HG03457 (cell line): ENCODE measurements around the gene BHLHE23.

Experiments
- ATAC-seq: cut with Tn5 transposase; IDR thresholded peaks from one replicate; pipeline ENCODE4 v1.9.1; 2021; ENCODE audit warnings: moderate number of reproducible peaks; ENCODE audit not compliant: unreplicated experiment

BHLHE23 gene

DNA sequence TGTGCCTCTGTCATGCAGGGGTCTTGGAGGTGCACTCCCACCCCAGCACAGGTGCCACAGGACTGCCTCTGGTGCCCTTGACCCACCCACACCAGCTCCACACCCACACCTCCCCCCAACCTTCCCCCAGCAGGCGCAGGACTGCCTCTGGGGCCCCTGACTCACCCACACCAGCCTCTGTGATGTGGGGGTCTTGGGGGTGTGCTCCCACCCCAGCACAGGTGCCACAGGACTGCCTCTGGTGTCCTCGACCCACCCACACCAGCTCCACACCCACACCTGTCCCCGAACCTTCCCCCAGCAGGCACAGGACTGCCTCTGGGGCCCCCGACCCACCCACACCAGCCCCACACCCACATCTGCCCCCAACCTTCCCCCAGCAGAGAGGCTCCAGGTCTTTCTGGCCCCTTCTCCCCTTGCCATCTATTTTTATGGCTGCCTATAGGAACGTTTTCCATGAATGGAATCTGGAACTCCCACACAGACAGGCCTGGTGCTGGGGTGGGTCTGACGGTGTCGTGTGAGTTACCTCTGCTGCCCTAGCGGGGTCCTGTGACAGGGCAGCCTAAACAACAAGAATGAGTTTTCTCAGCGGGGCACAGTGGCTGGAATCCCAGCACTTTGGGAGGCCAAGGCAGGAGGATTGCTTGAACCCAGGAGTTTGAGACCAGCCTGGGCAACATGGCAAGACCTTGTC, 30.8 kb downstream of the BHLHE23 start:
- ATAC-seq, result no peak

DNA sequence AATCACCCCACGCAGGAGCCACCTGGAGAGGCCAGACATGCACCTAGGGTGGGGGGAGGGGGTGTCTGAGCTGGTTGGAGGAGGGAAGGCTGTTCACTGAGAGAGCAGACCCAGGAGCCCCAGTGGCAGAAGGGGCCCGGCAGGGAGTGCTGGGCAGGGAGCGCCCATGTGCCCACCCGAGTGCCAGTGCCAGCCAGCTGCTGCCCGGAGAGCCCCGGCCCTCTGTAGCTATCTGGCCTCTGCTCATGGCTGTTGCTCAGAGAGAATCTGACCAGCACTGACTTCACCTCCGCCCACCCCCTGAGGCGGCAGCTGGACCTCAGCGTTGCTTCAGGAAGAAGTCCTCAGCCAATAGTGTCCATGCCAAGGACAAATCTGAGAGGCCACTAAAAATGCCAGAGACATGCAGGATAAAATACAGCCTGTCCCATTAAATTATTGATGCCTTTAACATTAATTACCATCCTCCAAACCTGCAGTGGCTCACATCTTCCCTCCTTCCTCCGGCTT, 31.5 kb downstream of the BHLHE23 start:
- no peak for ATAC-seq

DNA sequence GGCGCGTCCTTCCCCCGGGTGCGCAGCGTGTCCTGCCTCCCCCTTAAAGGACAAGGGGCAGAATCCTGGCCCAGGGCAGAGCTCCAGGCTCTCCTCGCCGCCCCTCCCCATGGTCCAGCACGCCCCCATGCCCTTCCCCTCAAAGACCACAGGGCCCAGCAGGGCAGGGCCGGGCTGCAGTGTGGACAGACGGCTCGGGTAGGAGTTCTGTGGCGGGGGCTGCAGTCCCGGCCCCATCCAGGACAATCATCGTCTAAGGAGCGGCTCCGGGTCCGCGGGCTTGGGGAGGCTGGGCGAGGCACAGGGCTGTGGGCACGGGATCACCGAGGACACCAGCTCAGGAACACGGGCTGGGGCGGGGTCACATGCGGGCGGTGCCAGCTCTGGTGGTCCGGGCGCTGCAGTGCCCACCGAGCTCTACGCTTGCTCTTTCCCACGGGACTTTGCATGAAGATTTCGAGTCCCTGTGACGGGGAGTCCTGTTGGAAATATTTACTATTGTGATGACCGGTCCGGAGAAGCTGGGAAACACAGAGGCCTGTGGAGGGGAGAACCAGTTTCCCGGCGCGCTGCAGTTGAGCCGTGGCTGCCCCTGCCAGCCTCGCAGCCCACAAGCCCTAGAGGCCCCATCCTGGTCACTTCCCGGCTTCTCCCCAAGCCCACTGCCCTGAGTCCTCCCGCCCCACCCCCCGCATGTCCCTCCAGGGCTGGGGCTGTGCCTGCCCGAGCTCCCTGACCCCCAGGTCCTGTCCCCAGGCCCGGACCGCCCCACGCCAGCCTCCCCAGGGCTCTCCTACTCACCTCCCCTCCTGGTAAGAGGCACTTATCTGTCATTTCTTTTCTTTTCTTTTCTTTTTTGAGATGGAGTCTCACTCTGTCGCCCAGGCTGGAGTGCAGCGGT, 33.7 kb downstream of the BHLHE23 start:
- ATAC-seq, result no peak

DNA sequence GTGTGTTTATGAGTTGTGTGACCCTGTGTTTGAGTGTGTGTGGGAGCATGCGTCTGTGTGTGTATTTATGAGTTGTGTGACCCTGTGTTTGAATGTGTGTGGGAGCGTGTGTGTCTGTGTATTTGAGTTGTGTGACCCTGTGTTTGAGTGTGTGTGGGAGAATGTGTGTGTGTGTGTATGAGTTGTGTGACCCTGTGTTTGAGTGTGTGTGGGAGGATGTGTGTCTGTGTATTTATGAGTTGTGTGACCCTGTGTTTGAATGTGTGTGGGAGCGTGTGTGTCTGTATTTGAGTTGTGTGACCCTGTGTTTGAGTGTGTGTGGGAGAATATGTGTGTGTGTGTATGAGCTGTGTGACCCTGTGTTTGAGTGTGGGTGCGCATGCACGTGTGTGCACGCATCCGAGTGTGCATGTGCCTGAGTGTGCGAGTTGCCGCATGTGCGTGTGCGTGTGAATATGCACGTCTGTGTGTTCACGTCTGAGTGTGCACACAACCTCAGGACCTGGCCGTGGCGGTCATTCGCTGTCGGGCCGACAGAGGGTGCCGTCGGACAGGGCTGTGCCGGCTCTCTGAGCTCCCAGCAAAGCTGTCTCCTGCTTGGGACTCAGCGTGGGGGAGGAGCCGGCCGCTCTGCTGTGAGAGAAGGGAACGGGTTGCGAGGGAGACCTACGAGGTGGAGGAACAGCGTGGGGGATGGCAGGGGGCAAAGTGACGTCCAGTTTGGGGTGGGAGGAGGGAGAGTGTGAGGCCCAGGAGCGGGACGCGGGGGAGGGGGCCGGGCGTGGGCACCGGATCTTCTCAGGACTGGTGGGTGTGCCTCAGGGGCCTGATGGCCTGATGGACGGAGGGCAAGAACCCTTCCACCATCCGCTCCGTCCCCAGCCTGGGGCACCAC, 34.6 kb downstream of the BHLHE23 start:
- peak; percentile 49 for ATAC-seq

DNA sequence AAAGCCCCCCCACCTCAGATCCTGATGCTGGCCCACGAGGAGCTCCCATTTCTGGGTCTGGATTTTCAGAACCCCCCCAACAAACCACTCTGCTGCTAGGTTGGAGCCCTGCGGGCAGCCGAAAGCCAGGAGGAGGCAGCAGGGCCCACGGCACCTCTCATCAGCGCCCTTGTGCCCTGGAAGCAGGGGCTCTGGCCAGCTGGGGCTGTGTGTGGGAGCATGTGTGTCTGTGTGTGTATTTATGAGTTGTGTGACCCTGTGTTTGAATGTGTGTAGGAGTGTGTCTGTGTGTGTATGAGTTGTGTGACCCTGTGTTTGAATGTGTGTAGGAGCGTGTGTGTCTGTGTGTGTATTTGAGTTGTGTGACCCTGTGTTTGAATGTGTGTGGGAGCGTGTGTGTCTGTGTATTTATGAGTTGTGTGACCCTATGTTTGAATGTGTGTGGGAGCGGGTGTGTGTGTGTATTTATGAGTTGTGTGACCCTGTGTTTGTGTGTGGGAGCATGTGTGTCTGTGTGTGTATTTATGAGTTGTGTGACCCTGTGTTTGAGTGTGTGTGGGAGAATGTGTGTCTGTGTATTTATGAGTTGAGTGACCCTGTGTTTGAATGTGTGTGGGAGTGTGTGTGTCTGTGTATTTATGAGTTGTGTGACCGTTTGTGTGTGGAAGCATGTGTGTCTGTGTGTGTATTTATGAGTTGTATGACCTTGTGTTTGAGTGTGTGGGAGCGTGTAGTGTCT, 35.4 kb downstream of the BHLHE23 start:
- ATAC-seq, result no peak

DNA sequence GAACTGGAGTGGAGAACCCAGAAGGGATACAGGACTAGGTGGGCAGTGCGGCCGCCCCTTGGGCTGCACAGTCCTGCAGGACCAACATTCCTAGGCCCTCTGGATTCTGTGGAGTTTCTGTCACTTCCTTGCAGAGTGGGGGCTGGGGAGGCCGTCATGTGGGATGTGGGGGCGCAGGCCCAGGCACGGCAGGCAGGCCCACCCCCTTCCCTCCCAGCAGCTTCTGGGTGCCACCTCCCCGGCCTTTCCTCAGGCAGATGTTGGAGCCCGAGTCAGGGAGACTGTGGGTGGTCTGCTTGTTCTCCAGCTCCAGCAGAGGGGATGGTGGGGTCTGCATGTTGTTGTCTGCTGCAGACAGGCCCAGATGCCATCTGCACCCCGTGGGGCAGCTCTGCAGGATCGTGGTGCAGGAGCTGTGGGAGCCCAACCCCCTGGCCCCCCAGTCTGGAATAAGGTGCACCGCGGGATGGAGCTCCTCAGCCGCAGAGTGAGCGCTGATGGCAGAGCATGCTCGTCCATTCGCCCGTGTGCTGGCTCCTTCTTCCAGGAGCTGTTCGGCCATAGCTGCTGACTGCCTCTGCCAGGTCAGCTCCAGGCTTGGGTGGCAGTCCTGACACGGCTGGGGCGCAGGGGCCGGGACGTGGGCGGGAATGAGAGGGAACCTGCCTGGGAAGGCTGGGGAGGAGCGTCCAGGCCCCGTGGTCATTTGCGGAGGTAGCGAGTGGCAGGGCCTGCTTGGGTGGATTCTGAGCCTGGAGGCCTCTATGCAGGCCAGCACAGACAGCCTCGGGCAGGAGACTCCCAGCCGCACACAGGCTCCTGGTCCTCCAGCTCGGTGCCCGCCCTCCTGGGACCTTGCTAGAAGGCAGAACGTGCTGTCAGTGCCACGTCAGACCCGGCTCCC, 36.2 kb downstream of the BHLHE23 start:
- no peak for ATAC-seq

DNA sequence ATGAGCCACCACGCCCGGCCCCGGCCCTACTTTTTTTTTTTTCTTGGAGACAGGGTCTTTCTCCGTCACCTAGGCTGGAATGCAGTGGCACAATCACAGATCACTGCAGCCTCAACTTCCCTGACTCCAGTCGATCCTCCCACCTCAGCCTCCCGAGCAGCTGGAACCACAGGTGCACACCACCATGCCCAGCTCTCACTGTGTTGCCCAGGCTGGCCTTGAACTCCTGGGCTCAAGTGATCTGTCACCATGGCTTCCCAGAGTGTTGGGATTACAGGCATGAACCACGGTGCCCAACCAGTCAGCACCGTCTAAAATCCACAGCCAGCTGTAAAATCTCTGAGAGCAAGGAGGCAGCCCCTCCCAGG, 36.8 kb downstream of the BHLHE23 start:
- no peak for ATAC-seq

DNA sequence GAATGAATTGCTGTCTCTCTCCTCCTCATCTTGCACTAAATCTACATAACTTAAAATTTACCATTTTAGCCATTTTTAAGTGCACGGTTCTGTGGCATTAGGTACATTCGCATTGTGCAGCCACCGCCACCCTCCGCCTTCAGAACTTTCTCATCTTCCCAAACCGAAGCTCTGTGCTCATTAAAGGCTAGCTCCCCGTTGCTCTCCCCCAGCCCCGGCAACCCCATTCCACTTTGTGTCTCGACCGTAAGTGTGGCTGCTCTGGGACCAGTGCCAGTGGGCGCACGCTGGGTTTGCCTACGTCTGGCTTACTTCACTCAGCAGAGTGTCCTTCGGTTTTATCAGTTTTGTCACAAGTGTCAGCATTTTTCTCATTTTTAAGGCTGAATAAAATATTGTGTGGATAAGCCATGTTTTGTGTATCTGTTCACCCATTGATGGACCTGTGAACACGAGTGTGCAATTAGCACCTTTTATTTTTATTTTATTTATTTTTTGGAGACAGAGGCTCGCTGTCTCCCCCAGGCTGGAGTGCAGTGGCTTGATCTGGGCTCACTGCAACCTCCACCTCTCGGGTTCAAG, 37.5 kb downstream of the BHLHE23 start:
- ATAC-seq, result no peak

DNA sequence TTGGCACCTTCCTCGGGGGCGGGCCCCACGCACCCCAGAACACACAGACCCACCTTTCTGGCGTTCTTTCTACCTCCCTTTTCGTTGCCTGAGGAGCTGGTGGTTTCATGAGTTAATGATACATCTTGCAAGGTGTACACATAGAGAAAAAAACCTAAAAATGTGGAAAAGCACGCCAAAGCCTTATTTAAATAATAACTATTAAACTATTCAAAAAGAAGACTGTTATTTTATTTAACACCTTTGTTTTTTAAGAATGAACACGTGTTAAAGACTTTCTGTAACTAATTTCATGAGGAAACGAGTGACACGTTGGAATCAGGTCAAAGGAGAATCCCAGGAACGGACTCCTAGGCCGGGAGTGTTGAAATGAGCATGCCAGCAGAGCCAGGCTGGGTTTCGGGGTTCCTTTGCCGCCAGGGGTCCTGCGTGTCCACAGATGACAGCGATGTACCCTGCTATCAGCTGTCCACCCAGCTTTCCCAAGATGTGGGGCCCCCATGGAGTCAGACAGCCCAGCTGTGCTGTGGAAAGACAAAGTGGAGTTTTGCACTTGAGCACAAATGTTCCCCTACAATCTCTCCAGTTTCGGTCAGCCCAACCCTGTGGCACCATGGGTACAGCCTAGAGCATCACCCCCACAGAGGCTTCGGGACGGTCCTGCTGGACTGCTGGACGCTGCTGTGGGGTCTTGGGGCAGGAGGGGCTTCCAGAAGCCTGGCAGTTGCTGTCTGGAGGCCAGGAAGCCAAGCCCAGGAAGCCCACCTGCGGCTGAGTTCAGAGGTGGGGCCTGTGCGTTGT, 38.2 kb downstream of the BHLHE23 start:
- ATAC-seq, result no peak

DNA sequence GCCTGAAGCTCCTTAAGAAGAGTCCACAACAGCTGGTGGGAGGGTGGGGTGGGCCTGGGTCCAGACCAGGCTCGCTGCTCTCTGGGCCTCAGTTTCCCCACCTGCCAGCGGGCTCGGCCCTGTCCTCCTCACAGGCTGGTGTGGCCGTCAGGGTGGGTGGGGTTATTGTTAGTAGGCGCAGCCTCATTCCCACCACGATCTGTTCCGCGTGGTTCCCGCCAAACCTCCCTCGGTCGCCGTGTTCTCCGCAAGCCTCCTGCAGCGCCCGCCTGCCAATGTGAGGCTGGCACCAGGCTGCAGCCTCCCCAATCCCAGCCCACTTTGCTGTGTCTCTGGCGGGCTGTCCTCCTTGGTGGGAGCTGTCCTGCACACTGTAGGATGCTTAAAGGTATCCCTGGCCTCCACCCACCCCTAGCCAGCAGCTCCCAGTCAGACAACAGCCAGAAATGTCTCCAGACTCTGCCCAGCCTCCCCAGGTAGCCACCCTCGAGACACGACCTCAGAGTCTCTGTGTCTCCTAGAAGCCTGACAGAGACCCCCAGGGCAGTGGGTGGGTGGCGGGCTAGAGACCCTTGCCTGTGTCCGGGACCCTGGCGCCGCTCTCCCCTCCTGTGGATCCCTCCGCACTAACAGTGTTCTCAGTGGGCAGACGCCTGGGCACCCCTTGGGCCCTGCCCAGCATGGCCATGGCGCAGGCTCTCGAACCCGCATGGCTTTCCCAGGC, 39.0 kb downstream of the BHLHE23 start:
- no peak for ATAC-seq

DNA sequence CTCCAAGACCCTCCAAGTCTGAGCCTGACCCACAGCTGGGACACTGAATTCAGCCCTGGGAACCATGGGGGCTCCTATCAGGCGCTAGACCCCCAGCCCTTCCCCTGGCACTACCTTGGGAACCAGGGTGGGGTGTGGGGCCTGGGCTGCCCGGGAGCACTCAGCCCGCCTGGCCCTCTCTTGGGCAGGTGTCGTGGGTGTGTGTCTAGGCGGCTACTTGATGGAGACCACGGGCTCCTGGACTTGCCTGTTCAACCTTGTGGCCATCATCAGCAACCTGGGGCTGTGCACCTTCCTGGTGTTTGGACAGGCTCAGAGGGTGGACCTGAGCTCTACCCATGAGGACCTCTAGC, 39.6 kb downstream of the BHLHE23 start:
- no peak for ATAC-seq

DNA sequence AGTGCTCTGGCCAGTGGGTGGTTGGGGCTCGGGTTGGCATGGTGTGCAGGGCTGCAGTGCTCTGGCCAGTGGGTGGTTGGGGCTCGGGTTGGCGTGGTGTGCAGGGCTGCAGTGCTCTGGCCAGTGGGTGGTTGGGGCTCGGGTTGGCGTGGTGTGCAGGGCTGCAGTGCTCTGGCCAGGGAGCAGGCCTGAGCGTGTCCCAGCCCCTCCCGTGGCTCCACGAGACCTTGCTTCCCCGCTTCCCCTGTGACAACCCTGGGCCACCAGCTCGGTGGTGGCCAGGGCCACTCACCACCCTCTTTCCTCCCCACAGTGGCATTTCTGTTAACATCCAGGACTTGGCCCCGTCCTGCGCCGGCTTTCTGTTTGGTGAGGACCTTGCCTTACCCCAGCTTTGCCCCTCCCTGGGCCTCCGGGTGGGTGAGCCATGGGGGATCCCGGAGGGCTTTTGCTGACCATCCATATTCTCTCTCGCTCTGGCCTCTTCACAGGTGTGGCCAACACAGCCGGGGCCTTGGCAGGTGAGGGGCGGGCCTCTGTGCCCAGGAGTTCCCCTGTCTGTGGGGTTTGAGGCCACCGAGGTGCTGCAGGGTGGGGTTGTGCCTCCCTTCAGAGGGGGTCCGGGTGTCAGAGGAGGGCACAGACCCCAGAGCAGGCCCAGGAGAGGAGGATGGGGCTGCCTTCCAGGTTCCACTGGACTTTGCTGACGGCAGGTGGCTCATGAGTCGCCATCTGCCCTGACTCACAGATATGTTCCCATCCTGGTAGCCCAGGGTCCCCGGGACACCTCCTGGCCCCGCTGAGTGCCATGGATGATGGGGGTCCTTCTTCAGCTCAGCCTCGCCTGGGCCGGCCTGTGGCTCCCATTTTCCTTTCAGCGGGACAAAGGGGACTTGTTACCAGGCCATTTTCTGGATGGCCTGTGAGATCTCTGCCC, 40.3 kb downstream of the BHLHE23 start:
- no peak for ATAC-seq

DNA sequence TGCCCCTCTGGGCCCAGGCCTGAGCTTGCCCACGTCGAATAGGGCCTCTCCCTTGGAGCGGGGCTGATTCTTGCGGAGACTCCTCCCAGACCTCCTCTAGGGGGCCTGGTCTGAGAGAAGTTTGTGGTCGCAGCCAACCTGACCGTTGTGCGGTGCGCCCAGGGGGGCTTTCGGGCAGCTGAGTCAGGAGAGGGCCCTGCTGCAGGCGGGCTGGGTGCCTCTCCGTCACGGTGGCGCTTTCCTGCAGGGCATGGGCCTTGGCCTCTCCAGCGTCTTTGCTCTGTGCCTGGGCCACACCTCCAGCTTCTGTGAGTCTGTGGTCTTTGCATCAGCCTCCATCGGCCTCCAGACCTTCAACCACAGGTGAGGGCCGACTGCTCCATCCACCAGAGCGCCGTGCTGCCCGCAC, 41.4 kb downstream of the BHLHE23 start:
- no peak for ATAC-seq

DNA sequence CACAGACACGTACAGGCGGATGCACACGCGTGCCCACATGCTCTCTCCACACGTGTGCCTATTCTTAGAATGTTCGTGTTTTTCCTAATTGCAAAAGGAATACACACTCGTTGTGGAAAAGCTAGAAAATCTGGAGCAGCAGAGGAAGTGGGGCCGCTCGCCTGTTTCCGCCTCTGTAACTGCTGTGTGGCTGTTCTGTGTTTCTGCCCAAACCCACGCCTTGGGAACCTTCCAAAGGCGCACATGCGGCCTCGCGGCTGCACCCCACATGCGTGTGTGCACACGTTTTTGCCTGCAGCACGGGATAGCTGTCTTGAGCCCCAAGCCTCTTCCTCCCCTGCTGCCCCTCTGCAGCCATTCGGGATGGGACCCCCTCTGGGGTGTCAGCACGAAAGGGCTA, 42.1 kb downstream of the BHLHE23 start:
- ATAC-seq, result no peak

DNA sequence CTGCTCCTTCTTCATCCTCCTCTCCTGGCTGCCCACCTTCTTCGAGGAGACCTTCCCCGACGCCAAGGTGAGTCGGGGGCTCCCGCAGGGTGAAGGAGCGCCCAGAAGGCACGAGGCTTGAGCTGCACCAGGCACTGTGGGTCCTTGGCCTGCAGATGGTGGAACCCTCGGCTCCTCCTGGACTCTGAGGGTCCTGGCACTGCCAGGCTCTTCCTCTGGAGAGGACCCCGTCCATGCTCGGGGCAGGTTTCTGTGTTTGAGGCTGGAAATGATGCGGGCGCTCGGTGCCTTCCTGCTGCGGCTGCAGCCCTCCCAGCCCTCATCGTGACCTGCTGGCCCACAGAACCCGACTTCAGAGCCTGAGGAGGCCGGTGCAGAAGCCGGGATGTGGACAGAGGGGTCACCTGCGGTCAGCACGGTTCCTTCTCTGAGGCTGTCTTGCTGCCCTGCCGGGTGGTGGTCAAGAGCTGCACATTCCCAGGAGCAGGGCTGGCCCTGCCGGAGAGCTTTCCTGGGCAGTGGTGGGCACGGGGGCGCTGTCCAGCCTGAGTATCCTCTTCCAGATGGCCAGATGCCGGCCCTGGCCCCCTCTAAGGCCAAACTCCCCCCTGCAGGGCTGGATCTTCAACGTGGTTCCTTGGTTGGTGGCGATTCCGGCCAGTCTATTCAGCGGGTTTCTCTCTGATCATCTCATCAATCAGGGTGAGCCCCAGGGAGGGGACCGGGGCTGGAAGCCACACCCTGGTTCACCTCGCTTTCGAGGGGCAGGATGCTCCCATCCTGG, 43.0 kb downstream of the BHLHE23 start:
- ATAC-seq, result no peak
